Measurements from ENCODE around the gene KRTAP9-4.

GRCh38 chr17:41251261-41251660 is 1.8 kb downstream of the KRTAP9-4 start:
- TF ChIP-seq CTCF (IDR thresholded peaks at IDR 0.05; ENCODE audit: poor library complexity) (no peak), EZH2 (IDR thresholded peaks at IDR 0.05; ENCODE audit: borderline replicate concordance) (no peak)
